ENCODE data around the gene LRRC71.

GRCh38 chr1:156908955-156909354 is 11.5 kb upstream of the LRRC71 start:
- no peak for TF ChIP-seq POLR2A (IDR thresholded peaks at IDR 0.05)
- TF ChIP-seq CTCF (IDR thresholded peaks at IDR 0.05) = no peak
